Measurements from ENCODE around the gene RLN3.
"Not testable (repeated sequence)": the region's sequence is repeated elsewhere in the genome, so short reads cannot be mapped to it uniquely, and the experiment has no call there.

RLN3 gene

DNA sequence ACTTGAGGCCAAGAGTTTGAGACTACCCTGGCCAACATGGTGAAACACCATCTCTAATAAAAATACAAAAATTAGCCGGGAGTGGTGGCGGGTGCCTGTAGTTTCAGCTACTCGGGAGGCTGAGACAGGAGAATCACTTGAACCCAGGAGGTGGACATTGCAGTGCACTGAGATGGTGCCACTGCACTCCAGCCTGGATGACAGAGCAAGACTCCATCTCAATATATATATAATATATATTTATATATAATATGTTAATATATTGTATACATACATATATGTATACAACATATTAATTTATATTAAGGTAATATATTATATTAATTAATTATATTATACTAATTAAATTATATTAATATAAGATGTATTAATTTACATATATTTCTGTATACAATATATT lies 8.2 kb upstream of the RLN3 start:
- not testable (repeated sequence) for H3K9me3 ChIP-seq; H3K36me3 ChIP-seq (replicated peaks); DNase-seq (ENCODE audit: low spot score in 2 of 2); H3K4me3 ChIP-seq; H3K27me3 ChIP-seq (ENCODE audit: low read depth)
- in situ Hi-C loops (cut with MboI; ENCODE audit: low sequenced_read_pairs), result loop anchor here (25.0 kb wide), 1 partner anchor 857 kb away; the partner anchor contains the start of genes IER2 and STX10
- peaks cover 11% of the 10 kb centered on the region for H3K4me1 ChIP-seq

DNA sequence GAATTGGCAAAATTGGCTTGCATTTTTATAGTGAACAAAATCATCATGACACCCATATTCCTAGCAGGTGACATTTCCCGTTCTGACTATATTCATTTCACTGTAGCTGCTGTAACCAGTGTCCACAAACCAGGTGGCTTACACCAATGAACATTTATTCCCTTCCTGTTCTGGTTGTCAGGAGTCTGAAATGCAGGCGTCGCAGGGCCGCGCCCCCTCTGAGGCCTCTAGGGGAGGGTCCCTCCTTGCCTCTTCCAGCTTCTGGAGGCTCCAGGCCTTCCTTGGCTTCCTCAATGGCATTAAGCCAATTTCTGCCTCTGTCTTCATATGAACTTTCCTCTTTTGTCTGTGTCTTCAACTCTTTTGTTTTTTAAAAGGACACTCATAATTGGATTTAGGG lies 6.5 kb upstream of the RLN3 start:
- H3K4me3 ChIP-seq, result no peak overlapping the region
- no peaks in the 10 kb centered on the region for H3K36me3 ChIP-seq (replicated peaks)
- H3K9me3 ChIP-seq, result no peaks in the 10 kb centered on the region
- no peaks in the 10 kb centered on the region for H3K27me3 ChIP-seq (ENCODE audit: low read depth)
- H3K4me1 ChIP-seq, result peaks cover 11% of the 10 kb centered on the region
- DNase-seq (ENCODE audit: low spot score in 2 of 2), result peak; percentile 50 to 71
- in situ Hi-C loops (cut with MboI; ENCODE audit: low sequenced_read_pairs), result loop anchor here (25.0 kb wide), 1 partner anchor 859 kb away; the partner anchor contains the start of genes IER2 and STX10

DNA sequence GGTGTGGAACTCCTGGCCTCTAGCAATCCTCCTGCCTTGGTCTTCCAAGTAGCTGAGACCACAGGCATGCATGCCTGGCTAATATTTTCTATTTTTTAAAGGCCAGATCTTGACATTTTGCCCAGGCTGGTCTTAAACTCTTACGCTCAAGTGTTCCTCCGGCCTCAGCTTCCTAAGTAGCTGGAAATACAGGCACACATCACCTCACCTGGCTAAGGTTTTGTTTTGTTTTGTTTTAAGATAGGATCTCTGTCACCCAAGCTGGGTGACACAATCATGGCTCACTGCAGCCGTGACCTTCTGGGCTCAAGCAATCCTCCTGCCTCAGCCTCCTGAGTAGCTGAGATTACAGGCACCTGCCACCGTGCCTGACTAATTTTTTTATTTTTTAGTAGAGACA lies 5.5 kb upstream of the RLN3 start:
- in situ Hi-C loops (cut with MboI; ENCODE audit: low sequenced_read_pairs), result loop anchor here (25.0 kb wide), 1 partner anchor 860 kb away; the partner anchor contains the start of genes IER2 and STX10
- Histone ChIP-seq H3K4me1 (peaks cover 11% of the 10 kb centered on the region), H3K4me3 (no peak overlapping the region), H3K36me3 (replicated peaks) (no peaks in the 10 kb centered on the region), H3K9me3 (no peaks in the 10 kb centered on the region), H3K27me3 (ENCODE audit: low read depth) (no peaks in the 10 kb centered on the region)
- no peak for DNase-seq (ENCODE audit: low spot score in 2 of 2)

- Histone ChIP-seq H3K9me3 (no peaks in the 10 kb centered on the region), H3K36me3 (replicated peaks) (no peaks in the 10 kb centered on the region), H3K27me3 (ENCODE audit: low read depth) (no peaks in the 10 kb centered on the region), H3K4me3 (no peak overlapping the region), H3K4me1 (peaks cover 11% of the 10 kb centered on the region)
- in situ Hi-C loops (cut with MboI; ENCODE audit: low sequenced_read_pairs), result loop anchor here (25.0 kb wide), 1 partner anchor 861 kb away; the partner anchor contains the start of genes IER2 and STX10
- DNase-seq (ENCODE audit: low spot score in 2 of 2), result peak; percentile 79 to 82
Measured at GRCh38 chr19:14023404-14024235, 4.3 kb upstream of the RLN3 start.

DNA sequence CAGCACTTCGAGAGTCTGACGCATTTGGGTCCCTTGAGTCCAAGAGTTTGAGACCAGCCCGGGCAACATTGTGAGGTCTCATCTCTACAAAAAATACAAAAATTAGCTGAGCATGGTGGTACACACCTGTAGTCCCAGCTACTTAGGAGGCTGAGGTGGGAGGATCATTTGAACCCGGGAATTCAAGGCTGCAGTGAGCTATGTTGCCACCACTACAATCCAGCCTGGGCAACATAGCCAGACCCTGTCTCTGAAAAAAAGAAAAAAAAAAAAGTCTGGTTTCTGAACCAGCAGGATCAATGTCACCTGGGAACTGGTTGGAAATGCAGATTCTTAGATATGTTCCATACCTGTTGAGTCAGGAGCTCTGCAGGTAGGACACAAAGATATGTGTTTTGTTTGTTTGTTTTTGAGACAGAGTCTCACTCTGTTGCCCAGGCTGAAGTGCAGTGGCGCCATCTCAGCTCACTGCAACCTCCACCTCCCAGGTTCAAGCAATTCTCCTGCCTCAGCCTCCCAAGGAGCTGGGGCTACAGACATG lies 1.2 kb upstream of the RLN3 start:
- DNase-seq (ENCODE audit: low spot score in 2 of 2); H3K9me3 ChIP-seq; H3K36me3 ChIP-seq (replicated peaks); in situ Hi-C loops (cut with MboI; ENCODE audit: low sequenced_read_pairs); H3K4me3 ChIP-seq; H3K27me3 ChIP-seq (ENCODE audit: low read depth): not testable (repeated sequence)
- peaks cover 10% of the 10 kb centered on the region for H3K4me1 ChIP-seq

DNA sequence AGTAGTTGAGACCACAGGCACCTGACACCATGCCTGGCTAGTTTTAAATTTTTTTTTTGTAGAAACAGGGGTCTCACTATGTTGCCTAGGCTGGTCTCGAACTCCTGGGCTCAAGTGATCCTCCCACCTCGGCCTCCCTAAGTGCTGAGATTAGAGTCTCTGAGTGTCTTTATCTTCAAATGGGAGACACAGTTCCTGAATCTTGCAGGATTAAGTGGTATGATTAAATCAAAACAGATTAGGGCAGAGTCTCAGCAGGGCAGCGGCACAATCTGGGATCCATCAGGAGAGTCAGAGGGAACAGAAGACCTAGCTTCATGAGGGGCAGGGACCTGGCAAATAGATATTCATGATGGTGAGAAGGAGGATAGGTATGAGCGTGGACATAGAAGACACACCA lies 953 bp downstream of the RLN3 start:
- H3K9me3 ChIP-seq, result no peaks in the 10 kb centered on the region; the same call in 1 of the 2 replicates
- peaks cover 4% of the 10 kb centered on the region for H3K4me1 ChIP-seq
- no peak overlapping the region for H3K4me3 ChIP-seq
- DNase-seq (ENCODE audit: low spot score in 2 of 2), result no peak
- H3K36me3 ChIP-seq (replicated peaks), result no peaks in the 10 kb centered on the region
- H3K27me3 ChIP-seq (ENCODE audit: low read depth), result no peaks in the 10 kb centered on the region
- in situ Hi-C loops (cut with MboI; ENCODE audit: low sequenced_read_pairs), result no loop called here

GRCh38 chr19:14030997-14031718 lies 3.2 kb downstream of the RLN3 start:
- DNase-seq (ENCODE audit: low spot score in 2 of 2), result no peak
- H3K9me3 ChIP-seq, result no peaks in the 10 kb centered on the region; the same call in 1 of the 2 replicates
- in situ Hi-C loops (cut with MboI; ENCODE audit: low sequenced_read_pairs), result no loop called here
- no peaks in the 10 kb centered on the region for H3K27me3 ChIP-seq (ENCODE audit: low read depth)
- peak overlapping the region; percentile 52 for H3K4me3 ChIP-seq
- peaks cover 3% of the 10 kb centered on the region; the same call in 1 of the 2 replicates for H3K4me1 ChIP-seq
- no peaks in the 10 kb centered on the region for H3K36me3 ChIP-seq (replicated peaks)

DNA sequence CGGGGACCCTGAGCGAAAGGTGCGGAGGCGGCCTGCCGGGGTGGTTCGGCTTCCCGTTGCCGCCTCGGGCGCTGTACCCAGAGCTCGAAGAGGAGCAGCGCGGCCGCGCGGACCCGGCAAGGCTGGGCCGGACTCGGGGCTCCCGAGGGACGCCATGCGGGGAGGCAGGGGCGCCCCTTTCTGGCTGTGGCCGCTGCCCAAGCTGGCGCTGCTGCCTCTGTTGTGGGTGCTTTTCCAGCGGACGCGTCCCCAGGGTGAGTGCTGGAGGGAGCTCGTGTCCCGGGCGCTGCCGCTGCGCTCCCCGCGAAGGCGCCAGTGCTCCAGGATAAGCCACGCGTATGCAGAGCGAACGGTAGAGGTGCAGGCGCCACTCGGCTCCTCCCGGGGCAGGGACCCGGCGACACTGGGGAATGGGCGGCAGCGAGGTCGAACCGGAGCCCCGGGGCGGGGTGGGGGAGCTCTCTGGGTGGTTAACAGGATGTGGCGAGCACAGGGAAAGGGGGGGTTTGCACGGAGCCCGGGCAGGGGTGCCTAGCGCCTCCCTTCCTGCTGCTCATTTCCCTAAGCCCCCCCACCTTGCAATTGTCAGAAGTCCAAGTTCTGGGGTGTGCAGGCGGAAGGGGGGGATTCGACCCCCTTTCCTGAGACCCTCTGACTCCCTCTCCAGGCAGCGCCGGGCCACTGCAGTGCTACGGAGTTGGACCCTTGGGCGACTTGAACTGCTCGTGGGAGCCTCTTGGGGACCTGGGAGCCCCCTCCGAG lies 4.0 kb downstream of the RLN3 start, which contains the start of gene IL27RA:
IL27RA (plus strand) TSS at position 44 of the 762 bp plus-strand sequence; CDS start at position 155, 111 bp downstream.
- in situ Hi-C loops (cut with MboI; ENCODE audit: low sequenced_read_pairs), result no loop called here
- peak; percentile 37 to 80 for DNase-seq (ENCODE audit: low spot score in 2 of 2)
- no peaks in the 10 kb centered on the region for H3K36me3 ChIP-seq (replicated peaks)

DNA sequence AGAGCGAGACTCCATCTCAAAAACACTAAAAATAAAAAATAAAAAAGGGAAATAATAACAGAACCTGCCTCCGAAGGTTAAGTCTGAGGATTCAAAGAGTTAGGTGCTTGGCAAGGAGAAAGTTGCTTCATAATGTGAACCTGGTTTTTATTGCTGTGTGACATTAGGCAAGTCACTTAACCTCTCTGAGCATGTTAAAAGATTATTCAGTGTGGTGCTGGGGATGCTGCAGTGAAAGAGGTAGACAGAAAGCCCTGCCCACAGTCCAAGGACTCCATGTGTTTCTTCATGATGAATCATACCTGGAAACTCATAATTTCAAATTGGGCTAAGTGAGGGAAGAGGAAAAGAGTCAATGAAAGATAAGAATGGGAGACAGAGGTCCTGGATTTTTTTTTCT lies 6.0 kb downstream of the RLN3 start:
- no peaks in the 10 kb centered on the region; the same call in 1 of the 2 replicates for H3K9me3 ChIP-seq
- H3K4me1 ChIP-seq, result peaks cover 3% of the 10 kb centered on the region; the same call in 1 of the 2 replicates
- in situ Hi-C loops (cut with MboI; ENCODE audit: low sequenced_read_pairs), result no loop called here
- DNase-seq (ENCODE audit: low spot score in 2 of 2), result no peak
- H3K27me3 ChIP-seq (ENCODE audit: low read depth), result no peaks in the 10 kb centered on the region
- no peak overlapping the region for H3K4me3 ChIP-seq
- no peaks in the 10 kb centered on the region for H3K36me3 ChIP-seq (replicated peaks)

More for the DNA sequence above, 4.0 kb downstream of the RLN3 start, which contains the start of gene IL27RA:
- H3K4me3 ChIP-seq, result peak within 1 kb of the TSS; percentile 52
- no peaks in the 10 kb centered on the region; the same call in 1 of the 2 replicates for H3K9me3 ChIP-seq
- H3K4me1 ChIP-seq, result peaks cover 3% of the 10 kb centered on the region; the same call in 1 of the 2 replicates
- no peaks in the 10 kb centered on the region for H3K27me3 ChIP-seq (ENCODE audit: low read depth)

GRCh38 chr19:14035159-14035558 lies 7.2 kb downstream of the RLN3 start:
- H3K36me3 ChIP-seq (replicated peaks); H3K4me3 ChIP-seq; H3K27me3 ChIP-seq (ENCODE audit: low read depth); H3K9me3 ChIP-seq; DNase-seq (ENCODE audit: low spot score in 2 of 2); in situ Hi-C loops (cut with MboI; ENCODE audit: low sequenced_read_pairs); H3K4me1 ChIP-seq: not testable (repeated sequence)

DNA sequence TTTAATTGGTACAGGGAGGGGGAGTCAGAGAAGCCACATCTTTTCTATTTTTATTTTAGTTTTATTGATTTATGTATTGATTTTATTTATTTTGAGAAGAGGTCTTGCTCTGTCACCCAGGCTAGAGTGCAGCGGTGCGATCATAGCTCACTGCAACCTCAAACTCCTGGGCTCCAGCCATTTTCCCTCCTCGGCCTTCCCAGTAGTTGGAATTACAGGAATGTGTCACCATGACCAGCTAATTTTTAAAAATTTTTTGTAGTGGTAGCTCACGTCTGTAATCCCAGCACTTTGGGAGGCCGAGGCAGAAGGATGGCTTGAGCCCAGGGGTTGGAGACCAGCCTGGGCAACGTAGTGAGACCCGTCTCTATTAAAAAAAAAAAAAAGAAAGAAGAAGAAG lies 7.8 kb downstream of the RLN3 start:
- DNase-seq (ENCODE audit: low spot score in 2 of 2), result no peak
- in situ Hi-C loops (cut with MboI; ENCODE audit: low sequenced_read_pairs), result no loop called here
- no peaks in the 10 kb centered on the region; the same call in 1 of the 2 replicates for H3K9me3 ChIP-seq
- H3K4me3 ChIP-seq, result no peak overlapping the region
- no peaks in the 10 kb centered on the region for H3K27me3 ChIP-seq (ENCODE audit: low read depth)
- H3K36me3 ChIP-seq (replicated peaks), result no peaks in the 10 kb centered on the region
- peaks cover 3% of the 10 kb centered on the region; the same call in 1 of the 2 replicates for H3K4me1 ChIP-seq

GRCh38 chr19:14039181-14039580 lies 11.2 kb downstream of the RLN3 start:
- no peak for DNase-seq (ENCODE audit: low spot score in 2 of 2)
- Histone ChIP-seq H3K36me3 (replicated peaks) (no peaks in the 10 kb centered on the region; the same call in 1 of the 2 replicates), H3K4me3 (no peak overlapping the region), H3K4me1 (no peaks in the 10 kb centered on the region), H3K27me3 (ENCODE audit: low read depth) (no peaks in the 10 kb centered on the region), H3K9me3 (no peaks in the 10 kb centered on the region)
- in situ Hi-C loops (cut with MboI; ENCODE audit: low sequenced_read_pairs), result no loop called here

Data from HAP-1 (cell line).